ENCODE data around the gene WSB1. TPM values are rescaled to one million over a fixed set of nuclear protein-coding genes. Genes with fewer than 3 reads are reported as not detected.
A peak's percentile ranks its signal among the peaks of the same experiment; 100 is the strongest.

Gene WSB1
- total and polyA plus RNA-seq, 9 of the 15 experiments (the other 6 are each of a cell fraction or from before 2014, with no cell fraction given), result 22.8 to 229 (median 81.1) TPM

GRCh38 chr17:27353461-27354050 lies 59.6 kb downstream of the WSB1 start (continued):
- TF ChIP-seq ZNF57 (CRISPR knock-in tag; IDR thresholded peaks at IDR 0.05) (0 out of 2 replicates have a peak, but pooled peaks have one; percentile 49), NFE2L1 (tag; IDR thresholded peaks at IDR 0.05; ENCODE audit: borderline replicate concordance, low read depth) (no peak), NBN (IDR thresholded peaks at IDR 0.05; ENCODE audit: low read depth) (no peak; the same call in 1 of the 2 replicates), PTRF (tag; IDR thresholded peaks at IDR 0.05) (no peak), SIN3A (IDR thresholded peaks at IDR 0.05; ENCODE audit: borderline replicate concordance in 2 of 2, control insufficient read depth in 1 of 2, low read depth in 2 of 2, low read length in 2 of 2) (peak in 1 of 2 experiments; percentile 58; a peak in 1 of 4 replicates), ZNF507 (tag; conservative IDR thresholded peaks at IDR 0.05) (no peak), GTF3C2 (IDR thresholded peaks at IDR 0.05; ENCODE audit: borderline replicate concordance, extremely low read depth, insufficient read length) (no peak), ZMIZ1 (IDR thresholded peaks at IDR 0.05; ENCODE audit: low read depth in 2 of 2, low read length in 2 of 2) (peak in 1 of 2 experiments; percentile 59; a peak in 2 of 4 replicates), IFI16 (CRISPR knock-in tag; IDR thresholded peaks at IDR 0.05) (no peak), ETS2 (tag; IDR thresholded peaks at IDR 0.05; ENCODE audit: borderline replicate concordance, poor library complexity, severe bottlenecking) (no peak), FOXP1 (CRISPR knock-in tag; IDR thresholded peaks at IDR 0.05) (no peak), TFAM (CRISPR knock-in tag; conservative IDR thresholded peaks at IDR 0.05) (no peak), KAT2B (IDR thresholded peaks at IDR 0.05; ENCODE audit: low read depth, low read length) (no peak), ZNF592 (IDR thresholded peaks at IDR 0.05) (peak; percentile 86), POLR2AphosphoS5 (IDR thresholded peaks at IDR 0.05; ENCODE audit: control insufficient read depth, insufficient read depth, low read depth, low read length) (peak; percentile 87), SMAD2 (IDR thresholded peaks at IDR 0.05; ENCODE audit: low read depth, low read length) (no peak)
